ENCODE data around the gene ADAM22.

GRCh38 chr7:88090671-88091070 lies 156.6 kb downstream of the ADAM22 start:
- TF ChIP-seq ZNF362 (tag by site-specific recombination; IDR thresholded peaks at IDR 0.05) (no peak), ZNF473 (tag by site-specific recombination; IDR thresholded peaks at IDR 0.05) (no peak), ELK4 (IDR thresholded peaks at IDR 0.05; ENCODE audit: borderline replicate concordance, low read depth, low read length) (no peak), REST (tag by site-specific recombination; IDR thresholded peaks at IDR 0.05) (no peak), ZNF514 (tag by site-specific recombination; IDR thresholded peaks at IDR 0.05) (no peak), CTCF (tag by site-specific recombination; IDR thresholded peaks at IDR 0.05) (no peak), GLI4 (tag by site-specific recombination; IDR thresholded peaks at IDR 0.05) (no peak), ZNF777 (tag by site-specific recombination; IDR thresholded peaks at IDR 0.05; ENCODE audit: borderline replicate concordance) (no peak), MYNN (tag by site-specific recombination; IDR thresholded peaks at IDR 0.05; ENCODE audit: borderline replicate concordance) (no peak), ZNF785 (tag by site-specific recombination; IDR thresholded peaks at IDR 0.05) (no peak), ZNF274 (IDR thresholded peaks at IDR 0.05; ENCODE audit: low read length) (no peak), ZNF274 (tag by site-specific recombination; IDR thresholded peaks at IDR 0.05; ENCODE audit: borderline replicate concordance) (no peak)

All from HEK293 (cell line).